EH (cell line): ENCODE data around the gene SUMO3.
A peak's percentile ranks its signal among the peaks of the same experiment; 100 is the strongest.

Source experiments
- DNase-seq: peaks from one replicate; pipeline ENCODE4 v3.0.0-alpha.2; 2015; ENCODE audit warnings: low read depth

Gene SUMO3

DNA sequence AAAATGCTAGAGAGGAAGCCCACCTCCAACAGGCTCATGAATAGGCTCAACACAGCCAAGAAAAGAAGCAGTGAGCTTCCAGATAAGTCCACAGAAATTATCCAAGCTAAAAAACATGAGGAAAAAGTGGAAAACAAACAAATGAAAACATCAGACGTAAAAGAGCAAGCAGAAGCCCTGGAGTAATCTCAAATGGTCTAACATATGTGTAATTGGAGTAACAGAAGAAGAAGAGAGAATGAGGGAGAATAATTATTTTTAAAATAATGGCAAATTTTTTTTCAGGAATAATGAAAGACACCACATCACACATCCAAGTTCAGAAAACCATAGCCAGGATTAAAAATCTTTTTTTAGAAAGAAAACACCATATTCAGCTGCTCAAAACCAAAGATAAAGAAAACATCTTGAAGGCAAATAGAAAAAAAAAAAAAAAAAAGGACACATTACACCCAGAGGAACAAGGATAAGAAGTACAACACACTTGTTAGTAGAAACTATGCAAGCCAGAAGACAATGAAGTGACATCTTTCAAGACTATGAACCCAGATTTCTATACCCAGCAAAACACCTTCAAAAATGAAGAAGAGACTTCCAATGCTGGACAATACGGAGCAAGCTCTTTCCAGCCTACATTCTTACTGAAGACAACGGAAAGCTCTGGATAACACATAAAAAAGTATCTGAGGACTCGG lies 10.6 kb upstream of the SUMO3 start:
- DNase-seq: no peak

DNA sequence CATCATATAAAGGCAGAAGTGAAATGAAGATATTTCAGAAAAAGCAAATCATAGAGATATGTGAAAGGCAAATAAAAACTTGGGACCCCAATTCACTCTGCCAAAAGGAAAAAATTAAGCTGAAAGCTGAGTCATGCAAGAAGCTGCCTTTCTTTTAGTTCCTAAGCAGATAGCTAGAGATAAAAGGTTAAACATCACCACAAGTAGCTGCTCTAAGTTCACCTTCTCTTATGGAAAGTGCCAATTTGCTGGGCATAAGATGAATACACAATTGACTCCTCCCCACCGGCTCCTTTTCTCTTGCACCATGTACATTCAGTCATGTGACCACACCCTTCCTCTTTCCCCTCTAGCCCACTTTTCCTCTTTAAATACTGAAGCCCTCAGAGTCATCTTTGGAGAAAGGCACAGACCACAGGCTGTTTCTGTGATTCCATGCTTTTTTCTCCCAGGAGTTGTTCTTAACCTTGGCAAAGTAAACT lies 5.4 kb upstream of the SUMO3 start:
- no peak for DNase-seq

DNA sequence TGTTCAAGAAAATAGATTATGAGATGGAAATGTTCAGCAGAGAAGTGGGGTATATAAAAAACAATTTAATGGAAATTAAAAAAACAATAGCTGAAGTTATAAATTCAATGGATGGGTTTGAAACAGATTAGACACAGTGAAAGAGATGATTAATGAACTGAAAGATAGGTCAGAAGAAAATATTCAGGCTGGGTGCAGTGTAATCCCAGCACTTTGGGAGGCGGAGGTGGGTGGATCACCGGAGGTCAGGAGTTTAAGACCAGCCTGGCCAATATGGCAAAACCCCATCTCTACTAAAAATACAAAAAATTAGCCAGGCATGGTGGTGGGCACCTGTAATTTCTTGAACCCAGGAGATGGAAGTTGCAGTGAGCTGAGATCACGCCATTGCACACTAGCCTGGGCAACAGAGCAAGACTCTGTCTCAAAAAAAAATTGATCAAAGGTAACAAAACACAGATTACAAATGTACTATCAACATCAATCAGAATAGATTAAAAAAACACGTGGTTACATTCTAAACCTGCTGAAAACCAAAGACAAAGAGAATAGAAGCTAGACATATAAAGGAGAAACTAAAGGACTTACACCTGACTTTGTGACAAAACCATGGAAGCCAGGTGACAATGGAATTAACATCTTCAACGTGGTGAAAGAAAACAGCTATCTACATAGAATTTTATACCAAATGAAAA lies 4.8 kb upstream of the SUMO3 start:
- no peak for DNase-seq

DNA sequence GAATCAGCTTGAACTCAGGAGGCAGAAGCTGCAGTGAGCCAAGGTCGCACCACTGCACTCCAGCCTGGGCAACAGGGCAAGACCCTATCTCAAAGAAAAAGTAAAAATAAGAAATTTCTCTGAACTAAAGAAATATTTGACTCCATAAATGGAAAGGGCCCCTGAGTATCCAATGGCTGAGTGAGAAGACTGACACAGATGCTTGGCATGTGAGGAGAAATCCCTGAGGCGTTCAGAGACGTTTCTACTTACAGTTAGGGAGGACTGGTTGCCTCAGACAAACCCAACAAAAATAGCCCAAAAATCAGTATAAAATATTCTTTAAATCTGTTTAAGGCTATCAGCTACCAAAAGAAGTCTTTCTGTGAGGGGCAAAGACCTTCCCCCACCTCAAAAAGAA lies 3.0 kb upstream of the SUMO3 start:
- peak; percentile 81 for DNase-seq

DNA sequence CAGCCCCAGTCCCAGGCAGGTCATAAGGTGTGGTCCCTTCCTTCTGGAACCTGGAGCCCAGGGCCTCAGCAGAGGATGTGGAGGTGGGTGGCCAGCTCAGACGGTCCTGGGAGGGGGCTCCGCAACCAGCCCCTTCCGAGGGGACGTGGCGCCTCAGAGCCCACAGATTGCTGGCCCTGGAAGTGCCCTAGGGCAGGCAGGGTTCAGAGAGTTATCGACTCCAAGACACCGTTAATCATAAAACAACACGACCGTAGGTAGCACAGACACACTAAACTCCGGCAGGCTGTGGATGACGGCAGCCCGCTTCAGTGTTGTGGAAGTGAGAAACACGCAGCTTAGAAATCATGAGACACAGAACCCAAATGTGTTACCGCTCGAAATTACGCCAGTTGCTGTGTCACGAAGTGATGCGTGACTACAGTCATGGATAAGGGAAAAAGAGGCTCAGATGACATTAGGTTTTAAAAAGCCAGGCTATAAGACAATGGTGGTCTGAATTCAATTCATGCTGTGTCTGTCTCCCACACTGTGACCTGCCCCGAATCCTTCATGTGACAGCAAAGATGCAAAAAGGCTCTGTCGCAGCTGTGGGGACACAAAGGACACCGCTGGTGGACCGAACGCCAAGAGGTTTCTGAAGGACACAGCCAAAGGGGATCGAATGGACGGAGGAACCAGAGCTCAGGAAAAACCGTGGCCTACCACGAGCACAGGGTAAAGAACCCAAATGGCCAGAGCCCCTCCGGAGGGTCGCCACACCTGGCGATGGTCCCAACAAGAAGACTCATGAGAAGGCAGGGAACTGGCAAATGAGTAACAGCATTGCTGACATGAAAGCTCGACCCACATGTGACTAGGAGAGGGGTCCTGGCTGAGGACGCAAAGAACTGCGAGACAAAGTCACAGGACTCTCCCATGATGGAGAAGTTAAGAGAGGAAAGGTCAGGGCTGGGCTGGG lies 1.7 kb upstream of the SUMO3 start:
- DNase-seq: no peak

GRCh38 chr21:44818640-44819011 lies 764 bp upstream of the SUMO3 start:
- DNase-seq: no peak

DNA sequence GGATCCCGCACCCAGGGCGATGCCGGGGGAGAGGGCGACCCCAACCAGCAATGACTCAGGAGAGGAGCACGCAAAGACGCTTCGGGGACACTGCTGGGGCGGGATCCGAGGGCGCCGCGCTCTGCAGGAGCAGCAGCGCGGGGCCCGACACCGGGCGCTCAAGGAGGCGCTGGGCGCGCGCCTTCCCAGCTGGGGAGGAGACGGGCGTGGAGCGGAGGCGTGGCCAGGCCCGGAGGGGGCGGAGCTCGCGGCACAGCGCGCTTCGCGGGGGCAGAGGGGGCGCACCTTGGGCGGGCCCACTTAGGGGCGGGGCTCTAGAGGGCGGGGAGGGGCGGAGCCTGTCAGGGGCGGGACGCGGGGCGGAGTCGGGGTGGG lies 369 bp downstream of the SUMO3 start:
- peak; percentile 86 for DNase-seq

DNA sequence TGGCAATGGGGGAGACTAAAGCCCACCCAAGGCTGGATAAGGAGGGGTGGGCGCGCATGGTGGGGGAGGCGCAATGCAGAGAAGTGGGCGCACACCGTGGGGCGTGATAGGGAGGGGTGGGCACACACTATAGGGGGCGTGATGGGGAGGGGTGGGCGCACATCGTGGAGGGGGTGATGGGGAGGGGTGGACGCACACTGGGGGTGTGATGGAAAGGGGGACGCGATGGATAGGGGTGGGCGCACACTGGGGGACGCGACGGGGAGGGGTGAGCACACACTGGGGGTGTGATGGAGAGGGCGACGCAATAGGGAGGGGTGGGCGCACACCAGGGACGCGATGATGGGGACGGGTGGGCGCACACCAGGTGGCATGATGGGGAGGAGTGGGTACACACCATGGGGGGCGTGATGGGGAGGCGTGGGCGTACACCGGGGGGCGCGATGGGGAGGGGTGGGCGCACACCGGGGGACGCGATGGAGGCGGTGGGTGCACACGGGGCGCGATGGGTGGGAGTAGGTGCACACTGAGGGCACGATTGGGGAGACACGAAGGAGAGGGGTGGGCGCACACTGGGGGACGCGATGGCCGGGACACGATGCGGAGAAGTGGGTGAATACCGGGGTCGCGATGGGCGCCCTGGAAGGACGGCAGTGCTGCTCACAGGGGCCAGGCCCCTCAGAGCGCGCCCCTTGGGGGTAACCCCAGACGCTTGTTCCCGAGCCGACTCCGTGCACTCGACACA lies 929 bp downstream of the SUMO3 start:
- no peak for DNase-seq

DNA sequence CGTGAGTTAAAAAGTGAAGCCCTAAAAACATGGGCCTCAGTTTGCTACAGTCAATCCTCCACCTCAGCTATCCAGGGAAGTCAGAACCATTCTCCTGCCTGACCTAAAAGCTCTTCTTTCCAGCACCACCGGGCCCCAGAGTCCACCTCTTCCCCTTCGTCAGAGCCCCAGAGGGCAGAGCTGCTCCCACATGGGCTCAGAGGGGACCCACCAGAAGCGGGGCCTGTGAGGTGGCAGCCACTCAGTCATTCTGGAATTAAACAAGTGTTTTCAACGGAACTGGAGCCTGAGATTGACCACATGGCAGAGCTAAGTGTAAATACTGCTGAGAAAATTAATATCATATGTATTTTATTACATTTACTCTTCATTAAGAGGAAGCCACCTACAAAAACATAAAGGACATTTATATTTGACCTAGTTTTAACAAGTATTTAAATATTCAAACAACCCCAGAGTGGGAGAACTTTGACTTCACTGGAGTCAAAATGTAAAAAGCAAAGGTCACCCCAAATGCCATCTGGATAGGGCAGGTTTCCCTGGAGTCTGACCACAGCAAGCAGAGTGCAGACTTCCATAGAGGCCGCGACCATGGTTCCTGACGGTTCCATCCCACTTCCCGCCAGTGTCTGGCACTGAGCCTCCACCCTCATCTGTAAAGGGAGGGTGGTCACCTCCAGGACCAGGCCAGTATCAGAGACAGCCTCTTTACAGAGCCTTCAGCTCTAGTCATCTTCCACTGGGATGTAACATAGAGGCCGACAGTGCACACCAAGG lies 1.8 kb downstream of the SUMO3 start:
- no peak for DNase-seq

GRCh38 chr21:44815225-44815624 lies 2.6 kb downstream of the SUMO3 start:
- DNase-seq: no peak

- peak; percentile 41 for DNase-seq
These were observed 3.3 kb downstream of the SUMO3 start for GRCh38 chr21:44814498-44815023.

DNA sequence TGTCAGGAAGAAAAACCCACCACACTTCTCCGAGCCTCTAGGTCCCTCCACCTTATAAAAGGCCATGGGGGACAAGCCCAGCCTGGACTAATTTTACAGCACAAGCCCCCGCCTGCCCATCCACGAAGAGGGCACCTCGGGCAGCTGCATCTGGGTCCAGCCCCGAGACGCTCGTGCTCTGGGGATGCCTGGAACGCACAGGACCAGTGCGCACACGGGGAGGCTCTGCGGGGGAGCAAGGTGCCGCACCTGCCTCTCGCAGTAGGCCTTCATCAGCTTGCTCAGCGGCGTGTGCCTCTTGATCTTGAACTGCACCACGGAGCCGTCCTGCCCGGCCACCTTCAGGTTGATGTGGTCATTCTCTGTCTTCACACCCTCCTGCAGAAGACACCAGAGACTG lies 4.1 kb downstream of the SUMO3 start:
- no peak for DNase-seq

DNA sequence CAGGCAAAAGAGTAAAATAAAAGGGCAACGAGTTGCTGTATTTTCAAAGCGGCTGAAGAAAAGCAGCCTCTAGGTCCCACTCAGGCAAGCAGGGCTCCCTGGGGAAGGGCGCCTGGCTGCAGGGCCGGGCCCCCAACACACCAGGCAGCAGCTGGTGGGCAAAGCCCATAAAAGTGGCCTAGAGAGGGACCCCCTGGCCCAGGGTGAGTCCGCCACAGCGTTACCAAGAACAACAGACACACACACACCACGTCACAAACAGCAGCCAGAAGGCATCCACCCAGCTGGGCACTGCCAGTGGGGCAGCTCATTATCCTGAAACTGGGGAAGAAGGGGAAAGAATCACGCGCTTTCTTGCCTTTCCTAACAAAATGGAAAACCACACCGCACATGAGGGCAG lies 4.7 kb downstream of the SUMO3 start:
- DNase-seq: no peak

DNA sequence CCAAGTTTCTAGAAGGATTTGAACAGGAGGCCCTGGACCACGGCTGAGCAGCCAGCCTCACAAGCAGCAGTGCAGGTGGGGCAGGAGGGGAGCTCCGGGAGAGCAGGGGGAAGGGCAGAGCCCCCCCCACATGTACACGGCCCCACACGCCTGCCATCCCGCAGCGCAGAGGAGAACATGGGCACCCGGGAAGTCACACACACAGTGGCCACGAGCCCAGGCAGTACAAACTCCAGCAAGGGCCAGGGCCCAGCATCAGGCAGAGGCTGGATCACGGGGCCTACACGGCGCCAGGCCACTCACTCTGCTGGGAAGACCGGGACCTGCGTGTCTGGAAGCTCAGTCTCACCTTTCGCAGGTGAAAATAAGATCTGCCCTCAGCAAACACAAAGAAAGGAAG lies 5.2 kb downstream of the SUMO3 start:
- no peak for DNase-seq

GRCh38 chr21:44810779-44811178 lies 7.1 kb downstream of the SUMO3 start:
- DNase-seq: no peak

DNA sequence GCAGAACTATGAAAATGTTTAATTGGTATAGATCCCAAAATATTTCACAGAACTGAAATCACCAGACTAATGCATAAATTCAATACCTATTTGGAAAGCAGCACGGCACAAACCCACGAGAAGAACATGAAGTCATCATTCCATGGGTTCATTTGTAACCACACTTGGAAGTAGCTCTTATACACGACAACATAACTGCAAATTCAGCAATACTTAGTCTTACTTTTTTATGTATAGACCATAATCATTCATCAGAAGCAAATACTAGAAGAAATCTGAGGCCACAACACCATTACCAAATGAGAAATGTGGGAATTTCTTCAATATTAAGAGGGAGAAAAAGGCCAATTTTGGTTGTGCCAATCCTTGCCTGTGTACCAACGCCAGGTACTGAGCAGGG lies 12.0 kb downstream of the SUMO3 start:
- no peak for DNase-seq

DNA sequence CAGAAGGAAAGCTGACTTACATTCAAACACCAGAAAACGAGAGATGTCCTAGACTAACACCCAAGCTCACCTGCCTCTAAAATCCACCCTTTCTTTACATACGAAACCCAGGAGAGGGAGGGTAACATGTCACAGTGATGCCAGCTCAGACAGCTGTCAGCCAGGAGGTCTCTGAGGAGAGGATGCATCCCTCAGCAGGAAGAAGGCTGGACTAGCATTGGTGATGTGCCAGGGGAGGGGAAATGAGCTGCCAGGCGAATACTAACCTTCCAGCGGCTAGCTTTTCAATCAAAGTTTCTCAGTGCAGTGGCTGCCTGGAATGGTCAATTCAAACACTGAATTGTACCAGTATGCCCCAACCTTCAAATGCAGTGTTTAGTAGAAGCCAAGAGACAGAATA lies 12.6 kb downstream of the SUMO3 start:
- no peak for DNase-seq

GRCh38 chr21:44804762-44805161 lies 13.1 kb downstream of the SUMO3 start:
- DNase-seq: no peak

DNA sequence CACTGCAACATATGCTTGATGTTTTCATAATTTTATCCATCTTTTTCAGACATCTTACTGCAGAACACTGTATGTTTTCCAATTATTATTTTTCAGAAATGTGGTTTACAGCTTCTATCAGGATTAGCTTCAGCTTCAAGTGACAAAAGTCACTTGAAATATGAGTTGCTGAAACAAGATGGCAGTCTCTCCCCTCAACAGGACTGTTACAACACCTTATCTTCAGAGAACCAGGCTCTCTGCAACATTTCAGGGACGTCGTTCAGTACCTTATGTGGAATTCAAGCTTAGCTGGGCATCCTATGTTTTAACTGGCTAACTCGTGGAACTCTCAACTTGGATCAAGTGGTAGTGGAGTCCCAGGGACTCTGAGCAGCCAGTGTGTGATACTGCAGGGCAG lies 14.2 kb downstream of the SUMO3 start:
- no peak for DNase-seq

DNA sequence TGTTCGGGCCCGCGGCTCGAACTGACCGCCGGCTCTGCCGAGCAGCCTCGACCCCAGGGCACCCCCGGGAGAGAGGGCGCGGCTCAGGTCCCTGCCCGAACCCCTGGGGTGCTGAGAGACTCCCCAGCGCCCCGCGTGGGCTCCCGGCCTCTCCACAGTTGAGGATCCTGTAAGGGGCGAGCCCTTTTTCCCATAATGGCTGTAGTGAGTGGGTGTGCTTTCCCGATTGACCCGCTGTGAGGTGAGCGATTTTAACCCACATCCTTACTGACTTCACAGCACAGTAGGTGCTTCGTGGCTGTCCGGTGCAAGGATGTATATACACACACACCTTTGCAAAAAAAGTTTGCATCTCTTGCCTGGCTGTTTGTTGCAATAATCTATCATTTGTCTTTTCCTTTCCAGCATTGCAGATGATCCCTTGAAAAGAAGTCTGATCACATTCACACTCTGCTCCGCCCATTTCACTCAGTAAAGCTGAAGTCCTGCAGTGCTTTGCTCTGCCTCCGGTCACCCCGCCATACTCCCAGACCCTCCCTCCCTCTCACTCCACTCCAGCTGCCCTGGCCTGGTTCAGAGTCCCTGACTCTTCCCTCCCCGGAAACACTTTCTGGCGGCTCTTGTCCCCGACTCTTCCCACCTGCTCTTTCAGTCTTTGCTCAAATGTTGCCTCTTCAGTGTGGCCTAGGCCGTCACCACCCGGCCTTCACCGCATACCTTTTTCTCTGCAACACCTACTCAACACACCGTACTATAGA lies 15.3 kb downstream of the SUMO3 start:
- no peak for DNase-seq
